Tibial nerve (tissue), 4 donors: ENCODE results near the gene CCNO. TPM values are rescaled to one million over a fixed set of nuclear protein-coding genes. Genes with fewer than 3 reads are reported as not detected.

Experiments used
- DNase-seq, 2 donors: peaks; one replicate each; pipeline ENCODE4 v3.0.0-alpha.2; 2019; ENCODE audit warnings: low spot score in 2 of 2
- H3K27ac ChIP-seq, 4 donors: fragments of 200-600 bp; sonication (generic) in 3 of 4; one replicate each; pipeline ENCODE4 v1.5.1; 2017 to 2019; ENCODE audit warnings: mild to moderate bottlenecking in 1 of 4
- H3K27me3 ChIP-seq, 2 donors: fragments of 200-600 bp; sonication (generic) in 1 of 2; one replicate each; pipeline versions ENCODE4 v1.5.1 to v1.6.0; 2017 to 2019
- H3K36me3 ChIP-seq, 3 donors: fragments of 200-600 bp; sonication (generic); one replicate each; pipeline ENCODE4 v1.5.1; 2018 to 2019
- H3K4me1 ChIP-seq, 4 donors: fragments of 200-600 bp; sonication (generic) in 3 of 4; one replicate each; pipeline ENCODE4 v1.5.1; 2017 to 2019
- H3K4me3 ChIP-seq, 4 donors: fragments of 200-600 bp; sonication (generic) in 3 of 4; one replicate each; pipeline ENCODE4 v1.5.1; 2017 to 2019; ENCODE audit warnings: mild to moderate bottlenecking in 1 of 4, moderate library complexity in 1 of 4
- H3K9me3 ChIP-seq, 4 donors: fragments of 200-600 bp; sonication (generic) in 3 of 4; one replicate each; pipeline ENCODE4 v1.5.1; 2017 to 2019
- EP300 ChIP-seq, 2 donors: sonication (generic); formaldehyde crosslinking; IDR thresholded peaks; one replicate each; pipeline ENCODE4 v1.6.1; 2017; ENCODE audit warnings: antibody characterized with exemption in 2 of 2, mild to moderate bottlenecking in 1 of 2
- POLR2A ChIP-seq, 2 donors: fragments of 450-650 bp; IDR thresholded peaks; one replicate each; pipeline ENCODE4 v1.6.1; 2017; ENCODE audit warnings: antibody characterized with exemption in 2 of 2, mild to moderate bottlenecking in 2 of 2, moderate library complexity in 2 of 2
- WGBS, 2 donors: methylation state at CpG; one replicate each; pipeline ENCODE4 v1.1.5; 2018; 5-methylcytosine and 5-hydroxymethylcytosine counted together
- total RNA-seq, 4 donors: library from RNA; depleted of rRNA; stranded (reverse); fragments of >200 nt; gene quantifications; one replicate each; pipeline ENCODE4 v1.1.0, GENCODE V29; 2016
- TF ChIP-seq, protein P1 (sequence below), 5 experiments: fragments of 200-600 bp in 3 of 5; fragments of 450-650 bp in 2 of 5; sonication (generic) in 3 of 5; IDR thresholded peaks; one replicate each; pipeline ENCODE4 v1.5.1; 2016 to 2019; ENCODE audit warnings: antibody characterized with exemption in 5 of 5, mild to moderate bottlenecking in 3 of 5, moderate library complexity in 2 of 5

CCNO gene
- total RNA-seq, 4 donors from 2014 or later = 0.30 to 0.87 TPM; not detected in 2

DNA sequence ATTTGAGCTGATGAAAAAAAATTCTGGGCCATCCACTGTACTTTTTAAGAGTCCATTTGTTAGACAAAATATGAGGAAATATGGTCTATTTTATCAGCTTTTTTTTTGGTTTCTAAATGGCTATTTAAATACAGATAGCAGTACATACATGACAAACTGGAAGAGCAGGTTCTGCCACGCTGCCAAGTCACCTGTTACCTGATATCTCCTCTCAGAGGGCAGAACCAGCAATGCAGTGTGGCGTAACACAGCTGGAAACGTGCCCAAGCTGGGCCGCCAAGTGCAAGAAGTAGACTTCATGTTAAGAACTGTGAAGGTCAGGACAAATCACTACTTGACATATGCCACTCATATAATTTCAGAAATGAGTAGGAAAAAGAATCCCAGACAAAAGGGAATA, 14.4 kb downstream of the CCNO start:
- Histone ChIP-seq H3K27ac (no peak overlapping the region), H3K27me3 (peaks cover 0 to 69% of the 10 kb centered on the region in 2 donors), H3K36me3 (no peaks in the 10 kb centered on the region), H3K9me3 (no peaks in the 10 kb centered on the region), H3K4me3 (no peak overlapping the region), H3K4me1 (peaks cover 0 to 23% (median 4%) of the 10 kb centered on the region in 4 donors)
- no peak for DNase-seq
- 58 to 82% methylated on average over 4 of the region's 4 CpGs for WGBS, 2 donors
- no peak for TF ChIP-seq EP300 (IDR thresholded peaks at IDR 0.05)
- TF ChIP-seq, protein P1, sequence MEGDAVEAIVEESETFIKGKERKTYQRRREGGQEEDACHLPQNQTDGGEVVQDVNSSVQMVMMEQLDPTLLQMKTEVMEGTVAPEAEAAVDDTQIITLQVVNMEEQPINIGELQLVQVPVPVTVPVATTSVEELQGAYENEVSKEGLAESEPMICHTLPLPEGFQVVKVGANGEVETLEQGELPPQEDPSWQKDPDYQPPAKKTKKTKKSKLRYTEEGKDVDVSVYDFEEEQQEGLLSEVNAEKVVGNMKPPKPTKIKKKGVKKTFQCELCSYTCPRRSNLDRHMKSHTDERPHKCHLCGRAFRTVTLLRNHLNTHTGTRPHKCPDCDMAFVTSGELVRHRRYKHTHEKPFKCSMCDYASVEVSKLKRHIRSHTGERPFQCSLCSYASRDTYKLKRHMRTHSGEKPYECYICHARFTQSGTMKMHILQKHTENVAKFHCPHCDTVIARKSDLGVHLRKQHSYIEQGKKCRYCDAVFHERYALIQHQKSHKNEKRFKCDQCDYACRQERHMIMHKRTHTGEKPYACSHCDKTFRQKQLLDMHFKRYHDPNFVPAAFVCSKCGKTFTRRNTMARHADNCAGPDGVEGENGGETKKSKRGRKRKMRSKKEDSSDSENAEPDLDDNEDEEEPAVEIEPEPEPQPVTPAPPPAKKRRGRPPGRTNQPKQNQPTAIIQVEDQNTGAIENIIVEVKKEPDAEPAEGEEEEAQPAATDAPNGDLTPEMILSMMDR (IDR thresholded peaks at IDR 0.05) = no peak
- no peak for TF ChIP-seq POLR2A (IDR thresholded peaks at IDR 0.05)

DNA sequence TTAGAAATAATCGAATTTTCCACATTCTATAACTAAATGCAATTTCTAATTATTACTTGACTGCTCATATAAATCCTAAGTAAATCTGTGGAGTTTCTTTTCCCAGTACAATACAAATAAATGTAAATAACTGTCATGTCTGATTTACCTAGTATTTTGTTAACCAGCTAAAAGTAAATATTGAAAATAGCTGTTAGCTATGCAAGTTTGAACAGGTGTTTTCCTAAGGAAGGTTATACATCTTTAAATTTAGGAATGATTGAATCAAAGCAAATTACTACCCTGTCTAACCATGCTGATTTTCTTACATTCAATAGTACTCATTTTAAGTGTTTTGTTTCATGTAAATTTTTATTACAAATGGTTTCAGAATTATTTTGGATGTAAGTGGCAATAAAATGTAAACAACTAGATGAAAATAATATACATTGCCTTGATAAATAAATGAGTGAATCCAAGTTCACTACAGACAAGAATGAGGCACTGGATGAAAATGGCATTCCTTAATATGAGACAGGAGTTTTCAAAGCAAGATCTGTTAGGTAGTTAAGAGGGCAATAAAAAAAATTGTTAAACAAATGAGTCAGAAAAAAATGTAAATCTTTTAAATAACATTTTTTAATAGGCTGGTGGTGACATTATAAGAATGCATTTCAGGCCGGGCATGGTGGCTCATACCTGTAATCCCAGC, 22.1 kb downstream of the CCNO start:
- 83 to 85% methylated on average over 2 of the region's 2 CpGs for WGBS, 2 donors
- no peaks in the 10 kb centered on the region for H3K9me3 ChIP-seq

DNA sequence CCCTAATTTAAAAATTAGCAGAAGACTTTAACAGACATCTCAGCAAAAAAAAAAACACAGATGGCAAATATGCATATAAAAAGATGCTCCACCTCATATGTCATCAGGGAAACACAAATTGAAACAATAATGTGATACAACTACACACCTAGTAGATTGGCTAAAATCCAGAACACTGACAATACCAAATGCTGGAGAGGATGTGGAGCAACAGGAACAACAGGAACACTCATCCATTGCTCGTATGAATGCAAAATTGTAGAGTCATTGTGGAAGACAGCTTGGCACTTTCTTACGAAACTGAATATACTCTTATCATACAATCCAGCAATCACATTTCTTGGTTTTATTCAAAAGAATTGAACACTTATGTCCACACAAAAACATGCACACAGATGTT, 28.4 kb downstream of the CCNO start:
- TF ChIP-seq POLR2A (IDR thresholded peaks at IDR 0.05) = no peak
- TF ChIP-seq EP300 (IDR thresholded peaks at IDR 0.05) = no peak
- TF ChIP-seq, protein P1 (IDR thresholded peaks at IDR 0.05) = no peak
- Histone ChIP-seq H3K4me3 (no peak overlapping the region), H3K27me3 (peaks cover 0 to 15% of the 10 kb centered on the region in 2 donors), H3K36me3 (no peaks in the 10 kb centered on the region), H3K9me3 (no peaks in the 10 kb centered on the region), H3K27ac (no peak overlapping the region), H3K4me1 (no peaks in the 10 kb centered on the region)
- DNase-seq = no peak
- WGBS, 2 donors = 65 to 73% methylated on average over 2 of the region's 2 CpGs

More for the DNA sequence above, 22.1 kb downstream of the CCNO start:
- H3K4me1 ChIP-seq = no peaks in the 10 kb centered on the region
- no peak overlapping the region for H3K4me3 ChIP-seq
- no peak overlapping the region for H3K27ac ChIP-seq
- no peak for DNase-seq
- TF ChIP-seq, protein P1 (IDR thresholded peaks at IDR 0.05) = no peak
- TF ChIP-seq POLR2A (IDR thresholded peaks at IDR 0.05) (no peak), EP300 (IDR thresholded peaks at IDR 0.05) (no peak)
- H3K36me3 ChIP-seq = no peaks in the 10 kb centered on the region
- peaks cover 0 to 10% of the 10 kb centered on the region in 2 donors for H3K27me3 ChIP-seq

DNA sequence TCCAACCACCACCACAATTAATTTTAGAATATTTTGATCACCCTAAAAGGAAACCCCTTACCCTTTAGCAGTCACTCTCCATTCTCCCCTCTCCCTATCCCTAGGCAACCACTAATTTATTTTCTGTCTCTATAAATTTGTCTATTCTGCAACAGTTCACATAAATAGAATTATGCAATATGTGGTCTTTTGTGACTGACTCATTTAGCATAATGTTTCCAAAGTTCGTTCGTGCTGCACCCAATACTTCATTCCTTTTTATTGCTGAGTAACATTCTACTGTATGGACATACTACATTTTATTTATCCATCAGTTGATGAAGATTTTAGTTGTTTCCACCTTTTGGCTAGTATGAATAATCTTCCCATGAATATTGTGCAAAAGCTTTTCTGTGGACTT, 42.2 kb downstream of the CCNO start:
- no peak for DNase-seq
- WGBS, 2 donors = 67 to 69% methylated on average over 2 of the region's 2 CpGs
- peaks cover 0 to 51% of the 10 kb centered on the region in 2 donors for H3K27me3 ChIP-seq
- no peaks in the 10 kb centered on the region for H3K4me1 ChIP-seq
- H3K4me3 ChIP-seq = no peak overlapping the region
- H3K27ac ChIP-seq = no peak overlapping the region
- TF ChIP-seq, protein P1 (IDR thresholded peaks at IDR 0.05) = no peak
- no peak for TF ChIP-seq EP300 (IDR thresholded peaks at IDR 0.05)
- TF ChIP-seq POLR2A (IDR thresholded peaks at IDR 0.05) = no peak
- H3K9me3 ChIP-seq = no peaks in the 10 kb centered on the region
- no peaks in the 10 kb centered on the region for H3K36me3 ChIP-seq

DNA sequence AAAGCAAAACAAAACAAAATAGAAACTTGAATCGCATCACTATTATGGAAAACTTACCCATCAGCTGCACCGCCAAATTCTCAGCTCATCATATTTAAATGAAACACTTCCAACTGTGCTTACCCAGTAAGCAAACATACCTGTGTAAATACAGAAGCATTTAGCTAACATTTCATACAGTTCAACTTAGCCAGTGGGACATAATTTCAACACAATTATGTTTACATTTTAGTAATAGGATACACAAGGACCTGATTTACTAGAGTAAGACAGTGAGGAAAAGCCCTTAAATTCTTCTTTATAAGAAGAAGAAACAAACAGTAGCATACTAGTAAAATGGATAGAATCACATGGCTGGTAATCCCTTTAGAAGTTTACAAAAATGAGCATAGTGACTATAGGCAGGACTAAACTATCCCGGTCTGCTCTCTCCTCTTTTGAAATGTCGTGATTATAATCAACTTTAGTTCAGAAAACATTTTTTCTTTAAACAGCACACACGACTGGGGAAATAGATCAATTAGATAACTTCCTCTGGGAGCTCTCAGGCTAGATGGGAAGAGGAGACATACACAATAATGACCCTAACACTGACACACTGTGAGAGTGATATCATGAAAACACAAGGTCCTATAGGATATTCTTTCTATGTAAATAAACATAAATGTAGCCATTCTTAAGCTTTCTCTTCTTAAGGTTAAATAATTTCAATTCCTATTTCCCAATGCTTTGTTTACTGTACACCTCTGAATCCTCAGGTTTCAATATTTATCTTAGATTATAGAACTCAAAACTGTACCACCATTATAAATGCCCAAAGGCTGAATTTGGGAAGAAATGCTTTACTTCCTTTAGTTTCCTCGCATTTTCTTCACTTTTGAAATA, 44.5 kb downstream of the CCNO start:
- TF ChIP-seq EP300 (IDR thresholded peaks at IDR 0.05) (no peak), POLR2A (IDR thresholded peaks at IDR 0.05) (no peak)
- TF ChIP-seq, protein P1 (IDR thresholded peaks at IDR 0.05) = no peak

More for the DNA sequence above, 44.5 kb downstream of the CCNO start:
- Histone ChIP-seq H3K4me3 (no peak overlapping the region), H3K27ac (no peak overlapping the region), H3K9me3 (no peaks in the 10 kb centered on the region), H3K36me3 (no peaks in the 10 kb centered on the region), H3K27me3 (peaks cover 0 to 58% of the 10 kb centered on the region in 2 donors), H3K4me1 (no peaks in the 10 kb centered on the region)
- DNase-seq = no peak
- WGBS, 2 donors = 59 to 66% methylated on average over 6 of the region's 6 CpGs
